Measurements from ENCODE around the gene TUBGCP3. TPM values are rescaled to one million over a fixed set of nuclear protein-coding genes. Genes with fewer than 3 reads are reported as not detected.
A peak's percentile ranks its signal among the peaks of the same experiment; 100 is the strongest.

The TUBGCP3 gene
- total and polyA plus RNA-seq, 2 experiments from 2014 or later: 12.8 to 40.2 TPM

GRCh38 chr13:112636401-112636975, 48.5 kb upstream of the TUBGCP3 start:
- Histone ChIP-seq H3K4me2 (no peak overlapping the region), H3K9me2 (ENCODE audit: insufficient read depth) (no peaks in the 10 kb centered on the region), H3K36me3 (ENCODE audit: insufficient read depth) (no peaks in the 10 kb centered on the region), H3F3A (replicated peaks; ENCODE audit: low read depth) (no peaks in the 10 kb centered on the region), H3K27ac (ENCODE audit: low read depth) (no peak overlapping the region), H3K79me2 (replicated peaks; ENCODE audit: insufficient read depth) (no peaks in the 10 kb centered on the region), H4K20me1 (replicated peaks; ENCODE audit: insufficient read depth) (no peaks in the 10 kb centered on the region), H2AFZ (no peak overlapping the region), H3K27me3 (ENCODE audit: insufficient read depth) (no peaks in the 10 kb centered on the region), H3K4me3 (no peak overlapping the region), H3K4me1 (ENCODE audit: insufficient read depth) (peaks cover 5% of the 10 kb centered on the region; the same call in 1 of the 2 replicates)
- ATAC-seq (0 out of 3 replicates have a peak, but pooled peaks have one; percentile 5), DNase-seq (ENCODE audit: low spot score) (no peak)
- Mint-ChIP-seq H3K4me3 (no peak overlapping the region), H3K4me1 (peaks cover 21% of the 10 kb centered on the region), H3K27me3 (ENCODE audit: insufficient read depth, low read depth, poor library complexity) (peaks cover 8% of the 10 kb centered on the region), H3K27ac (no peak overlapping the region), H3K9me3 (no peaks in the 10 kb centered on the region), H3K36me3 (ENCODE audit: low read depth) (no peaks in the 10 kb centered on the region)
- TF ChIP-seq EZH2phosphoT487 (IDR thresholded peaks at IDR 0.05; ENCODE audit: unreplicated experiment) (no peak), ETS1 (IDR thresholded peaks at IDR 0.05) (no peak), REST (IDR thresholded peaks at IDR 0.05; ENCODE audit: unreplicated experiment) (no peak), CREB1 (CRISPR knock-in tag; IDR thresholded peaks at IDR 0.05; ENCODE audit: low read depth) (no peak), ZNF462 (CRISPR knock-in tag; IDR thresholded peaks at IDR 0.05) (no peak), ZNF114 (CRISPR knock-in tag; IDR thresholded peaks at IDR 0.05) (no peak), EZH2 (IDR thresholded peaks at IDR 0.05; ENCODE audit: low read depth, unreplicated experiment) (no peak), POLR2AphosphoS5 (IDR thresholded peaks at IDR 0.05; ENCODE audit: low read depth) (no peak), NANOG (IDR thresholded peaks at IDR 0.05; ENCODE audit: borderline replicate concordance) (no peak), ZNF331 (CRISPR knock-in tag; IDR thresholded peaks at IDR 0.05; ENCODE audit: low read depth) (no peak), JUNB (IDR thresholded peaks at IDR 0.05; ENCODE audit: unreplicated experiment) (no peak), STAT1 (IDR thresholded peaks at IDR 0.05; ENCODE audit: unreplicated experiment) (no peak), CTCF (conservative IDR thresholded peaks at IDR 0.05; ENCODE audit: low read depth in 2 of 2) (no peak)
